HG03520 (cell line): Measurements from ENCODE around the gene TXNRD1.
"Not testable (repeated sequence)": the region's sequence is repeated elsewhere in the genome, so short reads cannot be mapped to it uniquely, and the experiment has no call there.

ENCODE experiments used
- ATAC-seq: cut with Tn5 transposase; IDR thresholded peaks from one replicate; pipeline ENCODE4 v1.9.1; 2021; ENCODE audit warnings: mild to moderate bottlenecking, moderate library complexity; ENCODE audit not compliant: unreplicated experiment

Gene TXNRD1

DNA sequence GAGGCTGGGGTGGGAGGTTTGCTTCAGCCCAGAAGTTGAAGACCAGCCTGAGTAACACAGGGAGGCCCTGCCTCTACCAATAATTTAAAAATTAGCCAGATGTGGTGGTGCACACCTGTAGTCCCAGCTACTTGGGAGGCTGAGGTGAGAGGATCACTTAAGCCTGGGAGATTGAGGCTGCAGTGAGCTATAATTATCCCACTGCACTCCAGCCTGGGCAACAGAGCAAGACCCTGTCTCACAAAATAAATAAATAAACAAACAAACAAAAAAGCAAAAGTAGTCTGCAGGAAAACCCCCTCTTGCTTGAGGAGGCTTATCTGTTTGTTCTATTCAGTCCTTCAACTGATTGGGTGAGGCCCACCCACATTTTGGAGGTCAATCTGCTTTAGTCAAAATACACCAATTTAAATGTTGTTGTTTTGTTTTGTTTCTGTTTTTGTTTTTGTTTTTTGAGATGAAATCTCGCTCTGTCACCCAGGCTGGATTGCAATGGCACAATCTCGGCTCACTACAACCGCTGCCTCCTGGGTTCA, 24.9 kb upstream of the TXNRD1 start:
- no peak for ATAC-seq

DNA sequence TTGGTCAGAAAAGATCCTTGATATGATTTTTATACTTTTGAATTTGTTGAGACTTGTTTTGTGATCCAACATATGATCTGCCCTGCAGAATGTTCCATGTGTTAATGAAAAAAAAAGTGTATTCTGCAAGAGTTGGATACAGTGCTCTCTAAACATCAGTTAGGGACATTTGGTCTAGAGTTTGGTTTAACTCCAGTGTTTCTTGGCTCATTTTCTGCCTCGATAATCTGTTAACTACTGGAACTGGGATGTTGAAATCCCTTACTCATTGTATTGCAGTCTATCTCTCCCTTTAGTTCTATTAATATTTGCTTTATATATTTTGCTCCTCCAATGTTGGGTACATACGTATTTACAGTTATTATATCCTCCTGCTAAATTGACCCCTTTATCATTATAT, 18.3 kb upstream of the TXNRD1 start:
- ATAC-seq, result no peak

DNA sequence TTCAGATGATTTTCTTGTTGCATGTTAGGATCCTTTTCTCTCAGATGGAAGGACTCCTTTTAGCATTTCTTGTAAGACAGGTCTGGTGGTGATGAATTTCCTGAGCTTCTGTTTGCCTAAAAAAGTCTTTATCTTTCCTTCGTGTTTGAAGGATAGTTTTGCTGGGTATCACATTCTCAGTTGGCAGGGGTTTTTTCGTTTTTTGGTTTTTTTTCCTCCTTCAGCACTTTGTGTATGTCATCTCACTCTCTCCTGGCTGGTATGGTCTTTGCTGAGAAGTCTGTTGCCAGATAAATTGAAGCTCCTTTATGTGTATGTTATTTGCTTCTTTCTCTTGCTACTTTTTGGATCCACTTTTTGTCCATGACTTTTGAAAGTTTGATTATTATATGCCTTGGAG, 15.6 kb upstream of the TXNRD1 start:
- no peak for ATAC-seq

DNA sequence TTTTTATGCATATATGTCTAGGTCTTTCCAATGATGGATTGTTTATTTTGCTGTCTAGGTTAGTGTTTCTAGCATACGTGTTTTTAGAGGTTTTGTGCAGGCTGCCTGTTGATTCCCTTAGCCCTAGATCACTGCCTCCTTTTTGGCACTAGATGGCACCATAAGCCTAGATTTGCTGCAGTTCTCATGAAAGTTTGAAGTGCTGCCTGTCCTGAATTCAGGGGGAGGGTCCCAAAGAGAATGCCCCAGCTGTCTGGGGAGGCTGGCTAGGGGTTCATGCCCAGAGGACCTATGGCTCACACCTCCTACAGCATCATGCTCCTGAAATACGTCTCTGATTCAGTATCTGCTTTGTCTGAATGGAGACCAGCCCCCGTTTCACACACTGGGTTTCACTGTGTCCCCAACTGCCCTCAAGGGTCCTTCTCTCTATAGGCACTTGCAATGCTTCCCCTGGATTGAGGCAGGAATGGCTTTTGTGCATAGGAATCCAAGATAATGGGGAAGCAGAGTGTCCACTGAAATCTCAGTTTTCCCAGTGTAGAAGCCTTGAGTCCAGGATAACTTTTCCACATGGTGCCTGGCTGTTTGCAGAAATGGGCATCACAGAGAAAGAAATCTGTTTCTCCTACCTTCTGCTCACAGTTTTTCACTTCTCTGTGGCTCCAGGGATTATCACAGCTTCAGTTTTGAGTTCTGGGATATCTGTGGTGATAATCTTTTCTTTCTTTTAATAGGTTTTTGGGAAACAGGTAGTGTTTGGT, 14.2 kb upstream of the TXNRD1 start:
- ATAC-seq, result no peak

GRCh38 chr12:104204690-104205480, 10.7 kb upstream of the TXNRD1 start:
- ATAC-seq, result no peak

DNA sequence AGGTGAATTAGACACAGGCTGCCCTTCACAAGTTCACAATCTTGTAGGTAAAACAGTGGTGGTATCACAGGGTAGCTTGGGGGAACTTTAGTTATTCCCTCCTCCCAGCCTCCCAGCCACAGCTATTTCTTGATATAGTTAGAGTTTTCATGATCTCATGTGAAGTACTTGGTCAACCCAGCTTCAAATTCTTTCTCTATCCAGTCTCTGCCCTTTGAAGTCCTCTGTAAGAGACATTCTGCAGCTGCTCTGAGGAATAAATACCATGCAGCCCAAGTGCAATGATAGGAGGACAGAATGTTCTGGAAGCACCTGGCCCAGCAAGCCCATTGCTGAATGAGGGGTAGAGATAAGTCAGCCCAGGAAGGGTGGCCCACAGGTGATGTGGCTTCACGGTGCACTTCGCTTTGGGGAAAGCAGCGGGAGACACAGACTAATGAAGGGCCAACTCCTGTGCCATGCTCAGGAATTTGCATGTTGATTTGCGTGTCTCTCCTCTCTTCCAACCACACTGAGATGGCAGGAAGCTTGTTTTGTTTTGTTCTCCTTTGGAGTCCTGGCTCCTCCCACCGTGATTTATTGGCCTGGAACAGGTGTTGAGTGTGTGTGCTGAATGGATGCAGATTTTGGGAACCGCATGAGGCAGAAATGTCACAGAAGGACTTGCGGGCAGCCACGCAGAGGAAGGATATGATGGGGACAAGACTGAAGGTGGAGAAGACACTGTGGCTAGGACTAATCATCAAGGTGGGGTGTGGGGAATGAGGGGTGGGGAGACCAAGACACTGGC, 8.0 kb upstream of the TXNRD1 start:
- no peak for ATAC-seq

- ATAC-seq, result no peak
These were observed 3.1 kb upstream of the TXNRD1 start for GRCh38 chr12:104212516-104212915.

DNA sequence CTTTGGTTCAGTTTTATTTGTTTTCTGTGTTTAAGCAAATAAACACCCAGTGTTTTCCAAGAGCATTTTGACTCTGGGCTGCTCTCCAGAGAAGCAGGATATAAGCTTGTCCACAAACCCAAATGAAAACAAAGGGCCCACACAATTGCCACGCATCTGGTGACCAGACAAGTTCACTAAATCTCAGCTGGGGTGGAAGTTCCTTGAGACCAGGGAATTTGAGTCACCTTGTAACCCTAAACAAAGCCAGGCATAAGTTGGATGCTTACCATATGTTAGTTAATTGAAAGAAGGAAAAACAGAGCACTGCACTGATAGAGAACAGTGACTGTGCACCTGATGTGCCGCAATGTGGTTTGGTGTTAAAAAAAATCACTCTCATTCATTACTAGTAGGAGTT, 1.6 kb upstream of the TXNRD1 start:
- no peak for ATAC-seq

DNA sequence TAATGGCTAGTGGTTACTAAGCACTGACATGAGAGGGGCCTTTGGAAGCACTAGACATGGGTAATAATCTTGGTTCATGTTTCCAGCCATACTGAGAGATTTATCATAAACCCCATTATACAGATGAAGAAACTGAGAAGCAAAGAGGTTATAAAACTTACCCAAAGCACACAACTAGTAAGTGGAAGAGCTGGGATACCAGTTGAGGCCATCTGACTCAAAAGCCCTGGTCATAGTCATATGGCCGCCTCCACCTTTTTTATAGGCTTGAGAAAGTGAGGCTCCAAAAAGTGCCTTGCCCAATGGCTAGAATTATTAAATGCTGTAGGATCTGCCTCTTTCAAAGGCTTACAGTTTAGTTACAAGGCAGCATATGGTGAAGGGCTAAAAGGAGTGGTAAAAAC, 944 bp downstream of the TXNRD1 start:
- ATAC-seq, result no peak

DNA sequence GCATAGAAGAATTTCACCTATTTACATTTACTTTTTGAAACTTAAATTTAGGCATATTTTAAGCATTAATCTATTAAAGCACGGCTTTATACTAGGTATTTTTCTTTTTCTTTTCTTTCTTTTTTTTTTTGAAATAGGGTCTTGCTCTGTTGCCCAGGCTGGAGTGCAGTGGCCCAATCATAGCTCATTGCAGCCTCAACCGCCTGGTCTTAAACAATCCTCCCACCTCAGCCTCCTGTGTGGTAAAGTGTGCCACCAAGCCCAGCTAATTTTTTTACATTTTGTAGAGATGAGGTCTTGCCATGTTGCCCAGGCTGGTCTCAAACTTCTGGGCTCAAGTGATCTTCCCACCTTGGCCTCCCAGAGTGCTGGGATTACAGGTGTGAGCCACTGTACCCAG, 2.9 kb downstream of the TXNRD1 start:
- ATAC-seq, result not testable (repeated sequence)

- ATAC-seq, result no peak
These were observed 3.4 kb downstream of the TXNRD1 start for GRCh38 chr12:104218935-104219334.

DNA sequence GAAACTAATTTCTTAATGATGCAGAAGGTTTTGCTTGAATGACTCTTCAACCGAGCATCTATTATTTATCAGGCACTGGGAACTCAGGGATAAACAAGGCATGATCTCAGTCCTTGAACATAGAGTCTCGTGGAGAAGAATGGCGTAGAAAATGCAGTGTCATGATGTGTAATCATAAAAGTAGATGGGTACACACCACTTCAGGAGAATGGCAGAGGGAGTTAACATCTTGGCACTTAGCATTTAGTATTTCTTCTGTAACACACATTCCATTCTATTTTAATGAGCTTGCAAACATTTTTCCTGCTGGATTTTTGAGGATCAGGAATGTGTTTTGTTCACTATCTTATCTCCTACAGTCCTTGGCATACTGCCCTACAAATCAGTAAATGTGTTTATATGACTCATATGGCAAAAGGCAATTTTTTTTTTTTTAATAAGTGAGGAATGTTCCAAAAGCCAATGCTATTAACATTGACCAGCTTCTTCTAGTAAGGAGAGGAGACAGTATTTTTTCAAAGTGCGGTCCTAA, 3.8 kb downstream of the TXNRD1 start:
- no peak for ATAC-seq

- ATAC-seq, result no peak
These were observed 4.4 kb downstream of the TXNRD1 start for GRCh38 chr12:104219908-104220404.

- ATAC-seq, result no peak
These were observed 5.4 kb downstream of the TXNRD1 start for GRCh38 chr12:104220931-104221330.

DNA sequence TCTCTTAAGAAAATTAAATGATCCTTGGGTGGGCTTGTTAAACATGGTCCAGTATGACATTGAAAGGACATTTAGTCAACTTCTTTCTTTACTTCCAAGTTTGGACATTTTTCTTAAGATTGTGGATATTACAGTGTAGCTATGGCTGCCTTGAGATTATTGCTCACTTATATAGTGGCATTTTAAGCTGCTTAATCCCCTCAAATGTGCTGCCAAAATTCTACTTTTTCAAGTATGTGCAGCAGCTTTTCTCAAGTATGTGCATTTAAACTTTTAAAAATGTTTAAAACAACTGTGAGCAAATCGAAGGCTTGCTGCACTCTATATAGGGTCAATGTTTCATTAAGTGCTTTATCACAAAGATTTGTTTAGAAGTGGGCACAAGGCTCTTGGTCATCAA, 7.4 kb downstream of the TXNRD1 start:
- ATAC-seq, result no peak

DNA sequence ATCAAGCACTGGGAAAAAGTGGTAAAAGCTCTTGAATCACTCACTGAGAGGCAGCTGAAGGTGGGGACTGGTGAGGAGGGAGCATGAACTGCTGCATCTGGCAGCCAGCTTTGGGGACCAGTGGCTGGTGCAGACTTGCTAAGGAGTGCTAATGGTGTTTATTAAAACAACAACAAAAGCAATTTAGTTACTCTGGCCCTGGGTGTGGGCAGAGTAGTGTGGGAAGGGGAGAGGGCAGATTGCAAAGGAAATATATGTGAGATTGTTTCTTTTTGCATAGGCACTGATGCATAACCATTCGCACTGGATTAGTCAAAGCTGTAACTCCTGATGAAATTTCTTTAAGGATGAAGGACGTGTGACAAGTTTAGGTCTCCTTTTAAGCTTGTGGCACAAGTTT, 8.1 kb downstream of the TXNRD1 start:
- ATAC-seq, result no peak

DNA sequence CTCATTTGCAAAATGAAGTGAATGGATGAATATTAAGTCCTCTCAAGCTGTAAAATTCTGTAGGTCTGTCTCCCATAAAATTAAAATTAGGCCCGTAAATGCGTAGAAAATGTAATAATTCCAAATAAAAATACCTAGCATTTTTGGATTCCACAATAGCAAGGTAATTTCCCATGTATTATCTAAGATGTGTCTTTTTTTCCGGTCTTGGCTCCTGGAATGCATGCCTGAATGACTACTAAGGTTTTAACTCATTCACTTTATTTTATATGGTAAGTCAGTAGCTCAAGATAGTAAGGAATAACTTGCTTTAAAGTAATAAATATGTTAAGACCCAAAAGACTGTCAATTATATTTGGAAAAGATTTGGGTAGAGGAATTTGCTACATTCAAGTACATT, 11.1 kb downstream of the TXNRD1 start:
- ATAC-seq, result no peak

DNA sequence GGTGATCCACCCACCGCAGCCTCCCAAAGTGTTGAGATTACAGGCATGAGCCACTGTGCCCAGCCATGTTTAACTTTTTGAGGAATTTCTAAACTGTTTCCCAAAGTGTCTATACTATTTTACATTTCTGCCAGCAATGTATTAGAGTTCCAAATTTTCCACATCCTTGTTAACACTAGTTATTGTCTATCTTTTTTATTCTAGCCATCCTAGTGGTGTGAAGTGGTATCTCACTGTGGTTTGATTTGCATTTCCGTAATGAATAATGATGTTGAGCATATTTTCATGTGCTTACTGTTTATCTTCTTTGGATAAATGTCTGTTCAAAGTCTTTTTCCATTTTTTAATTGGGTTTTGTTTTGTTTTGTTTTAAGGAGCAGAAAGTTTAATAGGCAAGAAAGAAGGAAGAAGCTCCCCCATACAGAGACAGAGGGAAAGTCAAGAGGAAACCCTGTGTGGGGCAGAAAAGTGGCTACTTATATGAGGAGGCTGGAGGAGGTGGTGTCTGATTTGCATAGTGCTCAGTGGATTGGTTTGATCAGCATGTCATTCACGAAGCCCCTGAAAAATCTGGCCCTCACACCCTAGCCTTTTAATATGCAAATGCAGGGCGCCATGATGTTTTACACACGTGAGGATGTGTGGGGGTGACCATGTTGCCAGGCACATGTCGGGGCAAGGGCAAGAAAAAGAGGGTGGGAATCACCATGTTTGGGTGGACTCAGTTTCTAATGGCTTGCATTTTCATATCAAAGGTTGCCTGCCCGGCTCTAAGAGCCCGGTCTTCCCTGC, 14.9 kb downstream of the TXNRD1 start:
- ATAC-seq, result no peak

DNA sequence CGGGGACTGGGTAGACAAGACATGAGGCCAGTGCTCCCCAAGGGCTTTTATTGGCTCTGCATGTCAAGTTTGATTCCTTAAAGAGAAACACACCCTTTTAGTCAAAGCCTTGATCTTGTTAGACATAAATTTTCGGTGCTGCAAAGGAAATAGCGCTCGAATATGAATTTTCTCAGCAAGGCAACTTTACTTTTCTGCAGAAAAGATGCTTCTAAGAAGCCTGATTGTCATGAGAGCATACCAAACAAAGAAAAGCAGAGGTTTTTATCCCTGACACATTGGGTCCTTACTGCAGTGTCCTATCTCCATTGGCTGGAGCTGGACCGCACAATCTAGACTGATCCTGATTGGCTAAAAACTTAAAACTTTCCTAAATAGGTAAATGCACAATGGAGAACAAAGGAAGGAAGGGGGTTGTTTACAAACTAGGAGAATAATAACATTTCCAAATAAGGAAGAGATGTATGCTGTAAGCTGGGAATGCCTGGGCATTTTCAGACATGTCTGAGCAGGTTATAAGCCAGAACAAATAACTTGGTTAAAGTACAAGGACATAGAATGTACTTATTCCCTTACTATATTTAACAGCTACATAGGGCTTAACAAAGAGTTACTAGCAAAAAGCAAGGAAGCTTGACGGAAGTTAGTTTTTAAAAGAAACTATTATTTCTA, 17.2 kb downstream of the TXNRD1 start:
- no peak for ATAC-seq
